Measurements from ENCODE around the gene RANBP3.

- TF ChIP-seq, protein P1, sequence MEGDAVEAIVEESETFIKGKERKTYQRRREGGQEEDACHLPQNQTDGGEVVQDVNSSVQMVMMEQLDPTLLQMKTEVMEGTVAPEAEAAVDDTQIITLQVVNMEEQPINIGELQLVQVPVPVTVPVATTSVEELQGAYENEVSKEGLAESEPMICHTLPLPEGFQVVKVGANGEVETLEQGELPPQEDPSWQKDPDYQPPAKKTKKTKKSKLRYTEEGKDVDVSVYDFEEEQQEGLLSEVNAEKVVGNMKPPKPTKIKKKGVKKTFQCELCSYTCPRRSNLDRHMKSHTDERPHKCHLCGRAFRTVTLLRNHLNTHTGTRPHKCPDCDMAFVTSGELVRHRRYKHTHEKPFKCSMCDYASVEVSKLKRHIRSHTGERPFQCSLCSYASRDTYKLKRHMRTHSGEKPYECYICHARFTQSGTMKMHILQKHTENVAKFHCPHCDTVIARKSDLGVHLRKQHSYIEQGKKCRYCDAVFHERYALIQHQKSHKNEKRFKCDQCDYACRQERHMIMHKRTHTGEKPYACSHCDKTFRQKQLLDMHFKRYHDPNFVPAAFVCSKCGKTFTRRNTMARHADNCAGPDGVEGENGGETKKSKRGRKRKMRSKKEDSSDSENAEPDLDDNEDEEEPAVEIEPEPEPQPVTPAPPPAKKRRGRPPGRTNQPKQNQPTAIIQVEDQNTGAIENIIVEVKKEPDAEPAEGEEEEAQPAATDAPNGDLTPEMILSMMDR (IDR thresholded peaks at IDR 0.05; ENCODE audit: borderline replicate concordance, extremely low read depth, low read length, poor library complexity, severe bottlenecking), result no peak
- no peak for TF ChIP-seq EZH2 (IDR thresholded peaks at IDR 0.05; ENCODE audit: borderline replicate concordance, low read depth, low read length, severe bottlenecking)
Measured at GRCh38 chr19:5916181-5916708, 61.7 kb downstream of the RANBP3 start.
